Liver (tissue), 9 donors: ENCODE data around the gene SMAD7. TPM values are rescaled to one million over a fixed set of nuclear protein-coding genes. Genes with fewer than 3 reads are reported as not detected.

ENCODE experiments used
- DNase-seq: peaks from one replicate; pipeline ENCODE4 v3.0.0-alpha.2; 2017; ENCODE audit warnings: low spot score
- H3K27ac ChIP-seq, 2 donors: one replicate each; pipeline ENCODE4 v1.7.0; 2013; ENCODE audit warnings: inconsistent platforms in 2 of 2, low read length in 2 of 2, control low read depth in 1 of 2, low read depth in 1 of 2, mild to moderate bottlenecking in 1 of 2
- H3K27me3 ChIP-seq, 4 donors: one replicate each; pipeline versions ENCODE4 v1.6.1 to v1.7.0; 2013; ENCODE audit warnings: low read length in 3 of 4, inconsistent platforms in 1 of 4, mild to moderate bottlenecking in 1 of 4, moderate library complexity in 1 of 4; ENCODE audit not compliant: control insufficient read depth in 4 of 4, insufficient read depth in 4 of 4
- H3K36me3 ChIP-seq, 4 donors: one replicate each; pipeline versions ENCODE4 v1.6.1 to v1.7.0; 2013; ENCODE audit warnings: low read length in 3 of 4, mild to moderate bottlenecking in 3 of 4, low read depth in 1 of 4, moderate library complexity in 1 of 4; ENCODE audit not compliant: control insufficient read depth in 4 of 4, insufficient read depth in 3 of 4
- H3K4me1 ChIP-seq, 4 donors: one replicate each; pipeline versions ENCODE4 v1.6.1 to v1.7.0; 2013; ENCODE audit warnings: low read length in 3 of 4, mild to moderate bottlenecking in 3 of 4, moderate library complexity in 1 of 4; ENCODE audit not compliant: control insufficient read depth in 4 of 4, insufficient read depth in 4 of 4
- H3K4me3 ChIP-seq, 3 donors: one replicate each; pipeline versions ENCODE4 v1.6.1 to v1.7.0; 2013; ENCODE audit warnings: low read length in 3 of 3, control low read depth in 1 of 3, low read depth in 1 of 3, mild to moderate bottlenecking in 1 of 3
- H3K9ac ChIP-seq, 2 donors: one replicate each; pipeline ENCODE4 v1.7.0; 2013; ENCODE audit warnings: low read length in 2 of 2, mild to moderate bottlenecking in 2 of 2, moderate library complexity in 2 of 2, control low read depth in 1 of 2, low read depth in 1 of 2
- H3K9me3 ChIP-seq, 4 donors: one replicate each; pipeline versions ENCODE4 v1.6.1 to v1.7.0; 2013; ENCODE audit warnings: low read length in 3 of 4; ENCODE audit not compliant: control insufficient read depth in 4 of 4
- ATF3 ChIP-seq: IDR thresholded peaks from 2 replicates; pipeline ENCODE4 v1.6.1; 2016; ENCODE audit warnings: antibody characterized with exemption
- CTCF ChIP-seq: fragments of 150-350 bp; IDR thresholded peaks from 2 replicates; pipeline ENCODE4 v1.5.1; 2017; ENCODE audit warnings: improper control_type of control experiment, low read depth, low read length; ENCODE audit not compliant: missing input control
- EGR1 ChIP-seq, 2 donors: IDR thresholded peaks; 2 replicates each; pipeline ENCODE4 v1.6.1; 2016 to 2018; ENCODE audit warnings: antibody characterized with exemption in 2 of 2, low read depth in 2 of 2
- FOXA1 ChIP-seq: IDR thresholded peaks from 2 replicates; pipeline ENCODE4 v1.6.1; 2016; ENCODE audit warnings: antibody characterized with exemption
- FOXA2 ChIP-seq: IDR thresholded peaks from 2 replicates; pipeline ENCODE4 v1.6.1; 2016; ENCODE audit warnings: antibody characterized with exemption
- GABPA ChIP-seq, 2 donors: IDR thresholded peaks in 1 of 2; conservative IDR thresholded peaks in 1 of 2; 2 replicates each; pipeline ENCODE4 v1.6.1; 2016; ENCODE audit warnings: antibody characterized with exemption in 2 of 2, mild to moderate bottlenecking in 1 of 2, moderate library complexity in 1 of 2
- HNF4A ChIP-seq, 2 donors: conservative IDR thresholded peaks; 2 replicates each; pipeline ENCODE4 v1.6.1; 2016; ENCODE audit warnings: antibody characterized with exemption in 2 of 2, mild to moderate bottlenecking in 2 of 2
- HNF4G ChIP-seq: IDR thresholded peaks from 2 replicates; pipeline ENCODE4 v1.6.1; 2016; ENCODE audit warnings: antibody characterized with exemption
- JUND ChIP-seq, 2 donors: IDR thresholded peaks; 2 replicates each; pipeline ENCODE4 v1.6.1; 2016; ENCODE audit warnings: antibody characterized with exemption in 2 of 2
- MAX ChIP-seq: IDR thresholded peaks from 2 replicates; pipeline ENCODE4 v1.6.1; 2016; ENCODE audit warnings: antibody characterized with exemption
- NR2F2 ChIP-seq: IDR thresholded peaks from 2 replicates; pipeline ENCODE4 v1.6.1; 2016; ENCODE audit warnings: antibody characterized with exemption
- RAD21 ChIP-seq, 2 donors: IDR thresholded peaks; 2 replicates each; pipeline ENCODE4 v1.6.1; 2016; ENCODE audit warnings: antibody characterized with exemption in 2 of 2, mild to moderate bottlenecking in 2 of 2
- REST ChIP-seq: IDR thresholded peaks from 2 replicates; pipeline ENCODE4 v1.6.1; 2016; ENCODE audit warnings: antibody characterized with exemption, mild to moderate bottlenecking
- RXRA ChIP-seq, 2 donors: IDR thresholded peaks; 2 replicates each; pipeline ENCODE4 v1.6.1; 2017 to 2018; ENCODE audit warnings: antibody characterized with exemption in 2 of 2, mild to moderate bottlenecking in 1 of 2
- TAF1 ChIP-seq: conservative IDR thresholded peaks from 2 replicates; pipeline ENCODE4 v1.6.1; 2016; ENCODE audit warnings: antibody characterized with exemption, mild to moderate bottlenecking
- YY1 ChIP-seq: IDR thresholded peaks from 2 replicates; pipeline ENCODE4 v1.6.1; 2016; ENCODE audit warnings: antibody characterized with exemption, mild to moderate bottlenecking
- ZBTB33 ChIP-seq: IDR thresholded peaks from 2 replicates; pipeline ENCODE4 v1.6.1; 2016; ENCODE audit warnings: antibody characterized with exemption
- WGBS: extraction: QIAGEN DNeasy Blood & Tissue Kit; methylation state at CpG from one replicate; pipeline ENCODE4 v1.1.7; 2013; 5-methylcytosine and 5-hydroxymethylcytosine counted together
- polyA plus RNA-seq, 2 donors: library from polyadenylated mRNA; stranded (reverse) in 1 of 2; unstranded in 1 of 2; fragments of 200-250 nt in 1 of 2; fragments of >200 nt in 1 of 2; fragmentation: Nextera tagmentation in 1 of 2; extraction: Ambion mirVana in 1 of 2; gene quantifications; one replicate each; pipeline versions ENCODE4 v1.2.1 to v1.2.3, GENCODE V29; 2013 to 2015
- total RNA-seq, 2 donors: library from RNA; depleted of rRNA; stranded (reverse); fragments of >200 nt; gene quantifications; one replicate each; pipeline ENCODE4 v1.2.3, GENCODE V29; 2014
- donor health status: healthy.
- donor health status: healthy.
- donor health status: healthy.
- donor health status: healthy.
- donor health status: healthy.

Gene SMAD7
- total and polyA plus RNA-seq, 4 donors = 3.2 to 11.8 (median 10.1) TPM

- H3K27ac ChIP-seq = no peak overlapping the region
- H3K9ac ChIP-seq = no peak overlapping the region
- no peaks in the 10 kb centered on the region for H3K36me3 ChIP-seq
- WGBS = 76% methylated on average over 8 of the region's 8 CpGs
- H3K4me3 ChIP-seq = no peak overlapping the region
- H3K9me3 ChIP-seq = no peaks in the 10 kb centered on the region
- peaks cover 0 to 6% (median 1%) of the 10 kb centered on the region in 4 donors for H3K4me1 ChIP-seq
- H3K27me3 ChIP-seq = no peaks in the 10 kb centered on the region
- TF ChIP-seq ATF3 = no peak
- no peak for TF ChIP-seq MAX
- no peak for TF ChIP-seq RXRA (IDR thresholded peaks at IDR 0.05)
- no peak for TF ChIP-seq EGR1 (IDR thresholded peaks at IDR 0.05; ENCODE audit: low read depth in 2 of 2)
- no peak for TF ChIP-seq HNF4G
- no peak for TF ChIP-seq TAF1
- no peak for TF ChIP-seq FOXA2
- no peak for TF ChIP-seq HNF4A (conservative IDR thresholded peaks at IDR 0.05)
- TF ChIP-seq JUND (IDR thresholded peaks at IDR 0.05) = no peak
- no peak for TF ChIP-seq ZBTB33
- no peak for TF ChIP-seq GABPA (IDR thresholded peaks at IDR 0.05 in 1 of 2, conservative IDR thresholded peaks at IDR 0.05 in 1 of 2)
- no peak for TF ChIP-seq REST
- no peak for TF ChIP-seq CTCF
- no peak for TF ChIP-seq NR2F2
- DNase-seq = no peak
Observed at GRCh38 chr18:48957136-48957535, 6.4 kb upstream of the SMAD7 start.

GRCh38 chr18:48956356-48956755 is 5.6 kb upstream of the SMAD7 start:
- WGBS = 89% methylated on average over 1 of the region's 1 CpG
- H3K4me3 ChIP-seq = no peak overlapping the region
- H3K27ac ChIP-seq = no peak overlapping the region
- no peaks in the 10 kb centered on the region for H3K36me3 ChIP-seq
- no peaks in the 10 kb centered on the region for H3K27me3 ChIP-seq
- peaks cover 0 to 6% (median 1%) of the 10 kb centered on the region in 4 donors for H3K4me1 ChIP-seq
- DNase-seq = no peak
- no peak overlapping the region for H3K9ac ChIP-seq
- H3K9me3 ChIP-seq = no peaks in the 10 kb centered on the region
- TF ChIP-seq FOXA2 = no peak
- TF ChIP-seq FOXA1 = no peak
- TF ChIP-seq RXRA (IDR thresholded peaks at IDR 0.05) = no peak
- no peak for TF ChIP-seq GABPA (IDR thresholded peaks at IDR 0.05 in 1 of 2, conservative IDR thresholded peaks at IDR 0.05 in 1 of 2)
- TF ChIP-seq HNF4G = no peak
- no peak for TF ChIP-seq TAF1
- TF ChIP-seq NR2F2 = no peak
- no peak for TF ChIP-seq ZBTB33
- no peak for TF ChIP-seq REST
- no peak for TF ChIP-seq RAD21 (IDR thresholded peaks at IDR 0.05)
- no peak for TF ChIP-seq JUND (IDR thresholded peaks at IDR 0.05)
- no peak for TF ChIP-seq YY1
- TF ChIP-seq EGR1 (IDR thresholded peaks at IDR 0.05; ENCODE audit: low read depth in 2 of 2) = no peak
- TF ChIP-seq ATF3 = no peak
- no peak for TF ChIP-seq MAX
- no peak for TF ChIP-seq HNF4A (conservative IDR thresholded peaks at IDR 0.05)
